Mononuclear cell (primary cell): ENCODE measurements around the gene RNF135. TPM values are rescaled to one million over a fixed set of nuclear protein-coding genes. Genes with fewer than 3 reads are reported as not detected.
A peak's percentile ranks its signal among the peaks of the same experiment; 100 is the strongest.
"Not testable (repeated sequence)": the region's sequence is repeated elsewhere in the genome, so short reads cannot be mapped to it uniquely, and the experiment has no call there.

ENCODE experiments used
- H3K27me3 ChIP-seq: 2 replicates; pipeline ENCODE4 v1.6.0; 2011; ENCODE audit warnings: low read length, control low read depth; ENCODE audit not compliant: insufficient read depth
- H3K4me1 ChIP-seq: 2 replicates; pipeline ENCODE4 v1.5.1; 2011; ENCODE audit warnings: mild to moderate bottlenecking, low read length, control low read depth; ENCODE audit not compliant: insufficient read depth
- H3K4me3 ChIP-seq: 2 replicates; pipeline ENCODE4 v1.5.1; 2011; ENCODE audit warnings: mild to moderate bottlenecking, low read length, moderate library complexity
- H3K9me3 ChIP-seq: 2 replicates; pipeline ENCODE4 v1.5.1; 2011; ENCODE audit warnings: low read depth, mild to moderate bottlenecking, control low read depth, low read length
- total RNA-seq: library from RNA; depleted of rRNA; stranded (reverse); fragments of >200 nt; gene quantifications from one replicate; pipeline ENCODE4 v1.2.3, GENCODE V29; 2012

The RNF135 gene
- total RNA-seq, 1 donor, result 14.1 TPM

GRCh38 chr17:31004160-31004559, 33.3 kb downstream of the RNF135 start:
- peaks cover 17% of the 10 kb centered on the region for H3K4me1 ChIP-seq
- H3K4me3 ChIP-seq, result no peak overlapping the region
- H3K27me3 ChIP-seq, result no peaks in the 10 kb centered on the region
- H3K9me3 ChIP-seq, result no peaks in the 10 kb centered on the region

GRCh38 chr17:31007695-31008373, 37.0 kb downstream of the RNF135 start:
- no peaks in the 10 kb centered on the region for H3K27me3 ChIP-seq
- H3K4me3 ChIP-seq, result peak overlapping the region; percentile 62
- peaks cover 19% of the 10 kb centered on the region for H3K4me1 ChIP-seq
- H3K9me3 ChIP-seq, result no peaks in the 10 kb centered on the region

DNA sequence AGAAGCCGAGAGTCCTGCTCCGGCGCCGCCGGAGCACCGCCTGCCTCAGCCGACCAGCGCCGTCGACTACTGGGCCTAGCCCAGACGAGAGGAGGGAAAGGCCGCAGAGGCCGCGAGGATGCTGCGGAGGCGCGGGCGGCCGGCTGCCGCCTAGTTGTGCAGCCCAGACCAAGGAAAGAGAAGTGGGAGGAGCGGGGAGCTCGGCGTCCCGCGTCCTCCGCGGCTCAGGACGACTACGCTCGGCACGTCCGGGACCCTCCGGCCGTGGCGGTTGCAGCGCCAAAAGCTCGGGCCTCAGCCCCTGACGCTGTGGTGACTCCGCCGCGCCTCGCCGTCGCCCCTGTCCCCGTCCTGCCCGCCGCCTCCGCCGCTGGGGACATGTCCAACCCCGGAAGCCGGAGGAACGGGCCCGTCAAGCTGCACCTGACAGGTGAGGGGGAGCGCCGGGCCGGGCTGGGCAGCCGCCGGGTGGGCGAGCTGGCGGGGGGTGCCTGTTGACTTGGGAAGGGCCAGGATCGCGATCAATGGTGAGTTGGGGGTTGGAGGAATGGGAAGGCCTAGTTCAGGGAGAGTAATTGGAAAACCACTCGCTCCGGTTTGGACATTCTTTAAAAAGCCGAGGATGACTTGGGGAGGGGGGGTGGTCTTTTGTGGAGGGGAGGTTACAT, 37.7 kb downstream of the RNF135 start:
- Histone ChIP-seq H3K9me3 (no peaks in the 10 kb centered on the region), H3K4me3 (peak overlapping the region; percentile 62), H3K4me1 (peaks cover 19% of the 10 kb centered on the region), H3K27me3 (no peaks in the 10 kb centered on the region)

DNA sequence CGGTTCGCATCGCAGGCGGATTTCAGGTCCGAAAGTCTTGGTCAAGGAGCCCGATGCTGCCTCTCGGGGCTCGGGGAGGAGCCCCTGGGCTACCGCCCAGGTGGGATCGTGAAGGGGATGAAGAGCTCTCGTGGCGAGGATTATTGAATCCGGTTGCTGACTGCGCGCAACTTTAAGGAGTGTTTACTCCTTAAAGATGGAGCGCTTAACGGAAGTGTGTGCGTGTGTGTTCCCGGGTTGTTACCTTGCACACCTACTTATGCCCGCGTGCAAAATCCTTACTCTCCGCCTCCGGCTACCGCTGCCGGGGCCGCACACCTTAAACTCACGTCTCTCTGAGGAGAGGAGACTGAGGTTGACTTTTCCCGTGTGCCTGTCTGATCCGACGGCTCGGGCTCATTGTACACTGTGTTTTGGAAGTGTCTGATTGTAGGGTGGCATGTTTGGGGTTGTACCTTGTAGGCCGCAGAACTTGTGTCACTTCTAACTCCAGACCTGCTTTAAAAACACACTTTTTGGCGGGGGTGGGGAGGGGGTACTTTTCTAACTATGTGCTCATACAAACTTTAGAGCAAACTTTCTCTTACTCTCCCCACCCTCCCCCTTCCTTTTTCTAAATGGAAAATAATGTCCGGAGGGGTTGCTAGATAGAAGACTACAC, 38.3 kb downstream of the RNF135 start:
- Histone ChIP-seq H3K4me1 (peaks cover 19% of the 10 kb centered on the region), H3K4me3 (peak overlapping the region; percentile 62)
- H3K27me3 ChIP-seq, H3K9me3 ChIP-seq: not testable (repeated sequence)

DNA sequence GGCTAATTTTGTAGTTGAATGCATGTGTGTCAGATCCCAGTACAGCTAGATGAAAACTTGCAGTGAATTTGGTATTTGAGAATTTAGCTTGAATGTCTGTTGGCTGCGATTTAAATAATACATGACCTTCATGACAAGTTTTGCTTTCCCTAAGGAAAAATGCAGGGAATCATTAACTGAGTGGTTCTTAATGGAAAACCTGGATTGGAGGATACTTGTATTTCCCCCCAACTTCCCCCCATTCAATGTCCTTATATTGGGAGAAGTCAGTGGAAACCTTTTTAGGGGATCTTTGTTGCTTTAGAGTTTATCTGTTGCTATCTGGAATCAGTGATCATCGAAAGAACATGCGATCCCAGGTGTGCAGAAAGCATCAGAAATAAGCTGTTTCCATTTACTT, 39.2 kb downstream of the RNF135 start:
- H3K9me3 ChIP-seq, H3K4me3 ChIP-seq, H3K27me3 ChIP-seq: not testable (repeated sequence)
- H3K4me1 ChIP-seq, result peaks cover 19% of the 10 kb centered on the region

- no peak overlapping the region for H3K4me3 ChIP-seq
- peaks cover 5% of the 10 kb centered on the region for H3K4me1 ChIP-seq
- H3K9me3 ChIP-seq, result no peaks in the 10 kb centered on the region
- no peaks in the 10 kb centered on the region for H3K27me3 ChIP-seq
Measured at GRCh38 chr17:31013844-31014243, 43.0 kb downstream of the RNF135 start.

DNA sequence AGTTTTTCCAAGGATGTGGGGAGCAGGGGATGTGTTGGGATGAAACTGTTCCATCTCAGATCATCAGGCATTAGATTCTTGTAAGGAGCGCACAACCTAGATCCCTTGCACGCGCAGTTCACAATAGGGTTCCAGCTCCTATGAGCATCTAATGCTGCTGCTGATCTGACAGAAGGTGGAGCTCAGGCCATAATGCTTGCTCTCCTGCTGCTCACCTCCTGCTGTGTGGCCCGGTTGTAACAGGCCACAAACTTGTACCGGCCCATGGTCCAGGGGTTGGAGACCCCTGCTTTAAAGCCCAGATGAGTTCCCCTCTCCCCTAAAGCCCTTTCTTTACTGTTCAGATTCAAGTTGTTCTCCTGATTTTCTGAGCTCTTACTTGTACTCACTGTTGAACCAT, 44.8 kb downstream of the RNF135 start:
- H3K4me1 ChIP-seq, result no peaks in the 10 kb centered on the region
- no peaks in the 10 kb centered on the region for H3K9me3 ChIP-seq
- no peak overlapping the region for H3K4me3 ChIP-seq
- no peaks in the 10 kb centered on the region for H3K27me3 ChIP-seq

DNA sequence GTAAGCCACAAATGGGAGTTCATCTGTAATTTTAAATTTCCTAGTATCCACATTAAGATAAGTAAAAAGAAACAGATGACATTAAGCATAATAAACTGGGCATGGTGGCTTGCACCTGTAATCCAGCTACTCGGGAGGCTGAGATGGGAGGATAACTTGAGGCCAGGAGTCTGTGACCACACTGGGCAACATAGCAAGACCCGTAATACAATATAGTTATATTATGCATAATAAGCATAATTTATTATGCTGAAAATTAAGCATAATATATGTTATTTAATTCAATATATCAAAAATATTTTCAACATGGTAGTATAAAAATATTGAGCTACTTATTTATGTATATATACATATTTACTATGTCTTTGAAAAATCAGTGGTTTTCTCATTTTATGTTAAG, 48.2 kb downstream of the RNF135 start:
- H3K4me1 ChIP-seq, result no peaks in the 10 kb centered on the region
- no peaks in the 10 kb centered on the region for H3K27me3 ChIP-seq
- H3K4me3 ChIP-seq, result no peak overlapping the region
- no peaks in the 10 kb centered on the region for H3K9me3 ChIP-seq

GRCh38 chr17:31023171-31023570, 52.3 kb downstream of the RNF135 start:
- not testable (repeated sequence) for H3K4me3 ChIP-seq, H3K27me3 ChIP-seq, H3K4me1 ChIP-seq, H3K9me3 ChIP-seq

- H3K9me3 ChIP-seq, result no peaks in the 10 kb centered on the region
Measured at GRCh38 chr17:31031841-31032240, 61.0 kb downstream of the RNF135 start.

GRCh38 chr17:31035611-31036010, 64.8 kb downstream of the RNF135 start:
- H3K9me3 ChIP-seq, H3K4me3 ChIP-seq, H3K27me3 ChIP-seq, H3K4me1 ChIP-seq: not testable (repeated sequence)

More at GRCh38 chr17:31031841-31032240, 61.0 kb downstream of the RNF135 start:
- Histone ChIP-seq H3K27me3 (no peaks in the 10 kb centered on the region), H3K4me1 (no peaks in the 10 kb centered on the region), H3K4me3 (no peak overlapping the region)

DNA sequence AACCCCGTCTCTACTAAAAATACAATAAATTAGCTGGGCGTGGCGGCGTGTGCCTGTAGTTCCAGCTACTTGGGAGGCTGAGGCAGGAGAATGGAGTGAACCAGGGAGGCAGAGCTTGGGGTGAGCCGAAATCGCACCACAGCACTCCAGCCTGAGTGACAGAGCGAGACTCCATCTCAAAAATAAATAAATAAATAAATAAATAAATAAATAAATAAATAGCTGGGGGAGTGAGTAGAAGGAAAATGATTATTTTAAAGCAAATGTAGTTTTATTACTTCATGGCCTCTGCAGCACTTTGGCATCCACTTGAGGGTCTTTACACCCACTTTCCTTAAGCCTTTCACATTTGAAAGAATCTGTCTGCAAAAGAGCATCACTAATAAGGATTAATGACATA, 70.0 kb downstream of the RNF135 start:
- H3K9me3 ChIP-seq, H3K4me3 ChIP-seq, H3K27me3 ChIP-seq, H3K4me1 ChIP-seq: not testable (repeated sequence)

DNA sequence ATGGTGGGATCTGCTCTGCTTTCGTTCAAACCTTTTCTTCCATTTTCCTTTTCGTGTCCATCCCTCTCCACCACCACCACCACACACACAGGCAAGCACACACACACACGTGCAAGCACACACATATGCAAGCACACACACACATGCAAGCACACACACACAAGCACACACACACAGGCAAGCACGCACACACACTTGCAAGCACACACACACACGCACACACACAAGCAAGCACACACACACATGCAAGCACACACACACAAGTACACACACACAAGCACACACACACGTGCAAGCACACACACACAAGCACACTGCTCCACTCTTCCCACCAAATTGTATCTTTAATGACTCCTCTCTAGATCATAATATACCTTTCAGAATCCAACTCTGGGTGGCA, 71.5 kb downstream of the RNF135 start:
- not testable (repeated sequence) for H3K4me3 ChIP-seq, H3K4me1 ChIP-seq, H3K27me3 ChIP-seq, H3K9me3 ChIP-seq

GRCh38 chr17:31046856-31047425, 76.1 kb downstream of the RNF135 start:
- H3K9me3 ChIP-seq, H3K27me3 ChIP-seq, H3K4me3 ChIP-seq: not testable (repeated sequence)
- peaks cover 15% of the 10 kb centered on the region for H3K4me1 ChIP-seq

- H3K9me3 ChIP-seq, result no peaks in the 10 kb centered on the region
- H3K27me3 ChIP-seq, result no peaks in the 10 kb centered on the region
- H3K4me3 ChIP-seq, result no peak overlapping the region
- H3K4me1 ChIP-seq, result peaks cover 27% of the 10 kb centered on the region
Measured at GRCh38 chr17:31048142-31048541, 77.3 kb downstream of the RNF135 start.
